Inflammatory macrophage treated with lipopolysaccharide for 4 hours (primary cell): ENCODE measurements around the gene GDF2.

Experiments
- DNase-seq: peaks from one replicate; pipeline ENCODE4 v3.0.0-alpha.2; 2020

The GDF2 gene

GRCh38 chr10:47294057-47294456, 28.2 kb upstream of the GDF2 start:
- DNase-seq = no peak

GRCh38 chr10:47294501-47294900, 27.8 kb upstream of the GDF2 start:
- no peak for DNase-seq

- no peak for DNase-seq
Measured at GRCh38 chr10:47295411-47295810, 26.8 kb upstream of the GDF2 start.

- DNase-seq = peak; percentile 36
Measured at GRCh38 chr10:47296156-47296894, 25.9 kb upstream of the GDF2 start.

GRCh38 chr10:47296941-47297340, 25.3 kb upstream of the GDF2 start:
- DNase-seq = no peak

- no peak for DNase-seq
Measured at GRCh38 chr10:47297866-47298540, 24.3 kb upstream of the GDF2 start.

- no peak for DNase-seq
Measured at GRCh38 chr10:47298715-47299114, 23.5 kb upstream of the GDF2 start.

- DNase-seq = no peak
Measured at GRCh38 chr10:47299611-47300428, 22.4 kb upstream of the GDF2 start, which contains the start of gene GDF10. Gene GDF10 (plus strand): TSS chr10:47300197. CDS start chr10:47300652, 455 bp downstream.

GRCh38 chr10:47300429-47300931, 21.8 kb upstream of the GDF2 start:
- DNase-seq = no peak

GRCh38 chr10:47301833-47302232, 20.4 kb upstream of the GDF2 start:
- DNase-seq = no peak

GRCh38 chr10:47303105-47303504, 19.1 kb upstream of the GDF2 start:
- no peak for DNase-seq

- no peak for DNase-seq
Measured at GRCh38 chr10:47303866-47304265, 18.4 kb upstream of the GDF2 start.

- DNase-seq = no peak
Measured at GRCh38 chr10:47305566-47305965, 16.7 kb upstream of the GDF2 start.

- no peak for DNase-seq
Measured at GRCh38 chr10:47306387-47307210, 15.7 kb upstream of the GDF2 start.

GRCh38 chr10:47307381-47307780, 14.9 kb upstream of the GDF2 start:
- DNase-seq = no peak

GRCh38 chr10:47308775-47309174, 13.5 kb upstream of the GDF2 start:
- no peak for DNase-seq

- DNase-seq = peak; percentile 15
Measured at GRCh38 chr10:47309408-47310089, 12.7 kb upstream of the GDF2 start.

GRCh38 chr10:47310090-47310505, 12.2 kb upstream of the GDF2 start:
- no peak for DNase-seq

- DNase-seq = no peak
Measured at GRCh38 chr10:47311193-47311931, 10.9 kb upstream of the GDF2 start.

GRCh38 chr10:47311932-47312662, 10.2 kb upstream of the GDF2 start:
- peak; percentile 85 for DNase-seq

- no peak for DNase-seq
Measured at GRCh38 chr10:47312663-47312995, 9.6 kb upstream of the GDF2 start.
